Astrocyte (in vitro differentiated cells and primary cell): ENCODE data around the gene VEPH1.

ENCODE experiments used
- CTCF ChIP-seq: IDR thresholded peaks from 2 replicates; pipeline ENCODE4 v1.5.1; 2011; ENCODE audit warnings: low read depth, mild to moderate bottlenecking, inconsistent platforms, low read length, moderate library complexity; ENCODE audit not compliant: insufficient read depth
- EZH2 ChIP-seq: IDR thresholded peaks from 2 replicates; pipeline ENCODE4 v1.6.1; 2012; ENCODE audit warnings: mild to moderate bottlenecking, low read length, inconsistent platforms; ENCODE audit not compliant: insufficient read depth

- TF ChIP-seq EZH2 (no peak), CTCF (no peak)
Measured at GRCh38 chr3:157235291-157235690, 267.9 kb downstream of the VEPH1 start.
